Measurements from ENCODE around the gene UXS1.

DNA sequence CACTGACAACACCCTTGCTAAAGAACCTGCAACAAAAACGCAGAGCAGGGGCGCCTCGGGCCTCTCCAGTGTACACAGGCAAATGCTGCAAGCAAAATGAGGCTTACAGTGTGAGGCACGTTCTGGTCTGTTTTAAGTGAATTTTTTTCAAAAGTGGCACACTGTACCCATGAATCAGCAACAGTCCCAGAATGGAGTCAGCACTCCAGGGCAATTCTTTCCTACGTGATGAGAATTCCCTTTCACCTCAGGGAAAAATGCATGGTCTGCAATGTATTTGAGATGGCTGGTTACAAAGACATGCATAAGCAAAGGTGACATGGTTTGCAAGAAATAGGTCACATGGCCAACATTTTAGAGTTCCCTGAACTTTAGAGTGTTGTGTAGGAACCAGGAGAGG, 94.4 kb downstream of the UXS1 start:
- TF ChIP-seq, protein P1, sequence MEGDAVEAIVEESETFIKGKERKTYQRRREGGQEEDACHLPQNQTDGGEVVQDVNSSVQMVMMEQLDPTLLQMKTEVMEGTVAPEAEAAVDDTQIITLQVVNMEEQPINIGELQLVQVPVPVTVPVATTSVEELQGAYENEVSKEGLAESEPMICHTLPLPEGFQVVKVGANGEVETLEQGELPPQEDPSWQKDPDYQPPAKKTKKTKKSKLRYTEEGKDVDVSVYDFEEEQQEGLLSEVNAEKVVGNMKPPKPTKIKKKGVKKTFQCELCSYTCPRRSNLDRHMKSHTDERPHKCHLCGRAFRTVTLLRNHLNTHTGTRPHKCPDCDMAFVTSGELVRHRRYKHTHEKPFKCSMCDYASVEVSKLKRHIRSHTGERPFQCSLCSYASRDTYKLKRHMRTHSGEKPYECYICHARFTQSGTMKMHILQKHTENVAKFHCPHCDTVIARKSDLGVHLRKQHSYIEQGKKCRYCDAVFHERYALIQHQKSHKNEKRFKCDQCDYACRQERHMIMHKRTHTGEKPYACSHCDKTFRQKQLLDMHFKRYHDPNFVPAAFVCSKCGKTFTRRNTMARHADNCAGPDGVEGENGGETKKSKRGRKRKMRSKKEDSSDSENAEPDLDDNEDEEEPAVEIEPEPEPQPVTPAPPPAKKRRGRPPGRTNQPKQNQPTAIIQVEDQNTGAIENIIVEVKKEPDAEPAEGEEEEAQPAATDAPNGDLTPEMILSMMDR (IDR thresholded peaks at IDR 0.05; ENCODE audit: extremely low read depth in 1 of 2, insufficient read depth in 1 of 2, low read depth in 1 of 2, low read length in 2 of 2): no peak
- no peak for TF ChIP-seq POLR2AphosphoS5 (IDR thresholded peaks at IDR 0.05; ENCODE audit: insufficient read depth, low read depth, low read length)
- TF ChIP-seq, protein P2, sequence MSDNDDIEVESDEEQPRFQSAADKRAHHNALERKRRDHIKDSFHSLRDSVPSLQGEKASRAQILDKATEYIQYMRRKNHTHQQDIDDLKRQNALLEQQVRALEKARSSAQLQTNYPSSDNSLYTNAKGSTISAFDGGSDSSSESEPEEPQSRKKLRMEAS (IDR thresholded peaks at IDR 0.05; ENCODE audit: insufficient read depth, insufficient read length): no peak
- no peak for TF ChIP-seq MYC (IDR thresholded peaks at IDR 0.05; ENCODE audit: low read depth, low read length)
